PC-9 (cell line): ENCODE results near the gene GON4L. TPM values are rescaled to one million over a fixed set of nuclear protein-coding genes. Genes with fewer than 3 reads are reported as not detected.

Experiments used
- BruUV-seq: library from RNA; stranded (reverse); fragments of 400-500 nt; replicated peaks from 2 replicates; lab custom pipeline; 2021; lab: Mats Ljungman, UMichigan
- CTCF ChIA-PET: fragments of 300-600 bp; sonication (Branson Sonifier 250); formaldehyde crosslinking; loops from one replicate; lab custom pipeline; 2022; ENCODE audit warnings: antibody characterized with exemption; lab: Charles Lee
- POLR2A ChIA-PET: fragments of 300-600 bp; sonication (Branson Sonifier 250); formaldehyde crosslinking; loops from one replicate; lab custom pipeline; 2022; ENCODE audit warnings: antibody characterized with exemption; ENCODE audit not compliant: unreplicated experiment; lab: Charles Lee
- DNase-seq, 2 experiments: peaks; one replicate each; pipeline versions ENCODE4 v3.0.0 to v3.0.0-alpha.2; 2015 to 2022; ENCODE audit warnings: mixed read lengths in 1 of 2
- H2AFZ ChIP-seq: fragments of 200-600 bp; sonication (generic); 2 replicates; pipeline ENCODE4 v1.8.1; 2017; ENCODE audit warnings: antibody characterized with exemption
- H3F3A ChIP-seq: fragments of 200-600 bp; sonication (generic); 2 replicates; pipeline ENCODE4 v1.8.1; 2017; ENCODE audit warnings: antibody characterized with exemption, mild to moderate bottlenecking, low read depth; ENCODE audit not compliant: insufficient read depth
- H3K27ac ChIP-seq: fragments of 200-600 bp; sonication (generic); 2 replicates; pipeline ENCODE4 v1.6.1; 2016; ENCODE audit warnings: mixed run types
- H3K27me3 ChIP-seq: fragments of 200-600 bp; sonication (generic); 2 replicates; pipeline ENCODE4 v1.6.1; 2016; ENCODE audit warnings: low read depth, mixed run types; ENCODE audit not compliant: insufficient read depth
- H3K36me3 ChIP-seq: fragments of 200-600 bp; sonication (generic); 2 replicates; pipeline ENCODE4 v1.6.1; 2016; ENCODE audit warnings: low read depth, mixed run types
- H3K4me1 ChIP-seq: fragments of 200-600 bp; sonication (generic); replicated peaks from 2 replicates; pipeline ENCODE4 v1.6.1; 2016; ENCODE audit warnings: mixed run types; ENCODE audit not compliant: insufficient read depth
- H3K4me2 ChIP-seq: fragments of 200-600 bp; sonication (generic); 2 replicates; pipeline ENCODE4 v1.6.1; 2017; ENCODE audit warnings: mixed run types
- H3K4me3 ChIP-seq: fragments of 200-600 bp; sonication (generic); 2 replicates; pipeline ENCODE4 v1.6.1; 2016; ENCODE audit warnings: mixed run types
- H3K79me2 ChIP-seq: fragments of 200-600 bp; sonication (generic); 2 replicates; pipeline ENCODE4 v1.6.1; 2017; ENCODE audit warnings: low read depth, mixed run types
- H3K9me2 ChIP-seq: fragments of 200-600 bp; sonication (generic); 2 replicates; pipeline ENCODE4 v1.8.1; 2017; ENCODE audit warnings: mild to moderate bottlenecking; ENCODE audit not compliant: insufficient read depth
- H3K9me3 ChIP-seq: fragments of 200-600 bp; sonication (generic); 2 replicates; pipeline ENCODE4 v1.8.1; 2016; ENCODE audit warnings: low read depth; ENCODE audit not compliant: insufficient read depth
- H4K20me1 ChIP-seq: fragments of 200-600 bp; sonication (generic); 2 replicates; pipeline ENCODE4 v1.8.1; 2017; ENCODE audit not compliant: insufficient read depth
- EZH2 ChIP-seq: fragments of 200-600 bp; sonication (generic); IDR thresholded peaks from 2 replicates; pipeline ENCODE4 v1.8.0; 2017; ENCODE audit warnings: antibody characterized with exemption, low read depth
- intact Hi-C: fragments of 100-400 bp; cut with micrococcal nuclease; formaldehyde crosslinking; loops from one replicate; pipeline ENCODE4 v1.10.0; 2022; ENCODE audit not compliant: unreplicated experiment
- total RNA-seq: library from RNA; stranded (reverse); gene quantifications from 2 replicates; pipeline ENCODE4 v1.2.3, GENCODE V29; 2021
- TF ChIP-seq, protein P1 (sequence below): fragments of 200-600 bp; sonication (generic); conservative IDR thresholded peaks from 2 replicates; pipeline ENCODE4 v1.6.1; 2017; ENCODE audit warnings: mixed run types, antibody characterized with exemption, mild to moderate bottlenecking, moderate library complexity

The GON4L gene
- total RNA-seq, 1 experiment from 2014 or later: 45.8 TPM

DNA sequence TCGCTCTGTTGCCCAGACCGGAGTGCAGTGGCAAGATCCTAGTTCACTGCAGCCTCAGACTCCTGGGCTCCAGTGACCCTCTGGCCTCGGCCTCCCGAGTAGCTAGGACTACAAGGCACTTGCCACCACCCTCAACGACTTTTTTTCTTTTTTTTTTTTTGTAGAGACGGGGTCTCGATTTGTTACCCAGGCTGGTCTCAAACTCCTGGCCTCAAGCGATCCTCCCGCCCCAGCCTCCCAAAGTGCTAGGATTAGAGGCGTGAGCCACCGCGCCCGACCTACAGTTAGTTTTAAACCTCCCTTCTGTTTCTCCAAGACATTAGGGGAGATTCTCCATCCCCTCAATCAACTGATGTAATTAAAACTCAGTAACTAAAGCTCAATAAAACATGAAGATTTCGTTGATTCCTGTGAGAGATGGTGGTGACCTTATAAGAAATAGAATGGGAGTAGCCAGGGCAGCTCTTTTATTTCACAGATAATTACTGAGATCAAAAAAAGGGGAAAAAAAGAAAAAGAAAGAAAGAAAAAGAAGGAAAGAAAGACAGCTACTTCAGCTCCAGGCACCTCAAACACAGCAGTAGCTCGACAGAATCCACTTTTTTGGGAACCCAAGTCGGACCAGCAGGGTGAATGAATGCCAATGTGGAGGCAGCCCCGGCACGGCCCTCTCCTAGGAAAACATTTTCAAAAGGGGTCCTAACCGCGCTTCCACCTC is 598 bp downstream of the GON4L start:
- no peak for DNase-seq
- intact Hi-C loops: loop anchor here (5.0 kb wide), 1 partner anchor 56 kb away; the partner anchor contains the start of gene RIT1
- Histone ChIP-seq H3F3A (peaks cover 43% of the 10 kb centered on the region), H3K4me3 (peak overlapping the region; percentile 75), H3K27me3 (peaks cover 8% of the 10 kb centered on the region; the same call in 1 of the 2 replicates), H3K79me2 (peaks cover 50% of the 10 kb centered on the region), H3K9me3 (no peaks in the 10 kb centered on the region), H3K4me2 (peak overlapping the region; percentile 90), H3K27ac (no peak overlapping the region), H3K36me3 (peaks cover 23% of the 10 kb centered on the region; the same call in 1 of the 2 replicates), H4K20me1 (no peaks in the 10 kb centered on the region; the same call in 1 of the 2 replicates), H3K9me2 (no peaks in the 10 kb centered on the region), H2AFZ (peak overlapping the region; percentile 92), H3K4me1 (peaks cover 18% of the 10 kb centered on the region)
- ChIA-PET CTCF (interaction anchor here (1.2 kb wide), 1 partner anchor 100 kb away, joined by 3 read pairs; no protein-coding TSS in a partner anchor), POLR2A (interaction anchor here (0.6 to 0.9 kb wide), 3 partner anchors 75 to 559 kb away, joined by 3 to 10 read pairs (median 4); no protein-coding TSS in a partner anchor)
- TSS peak; percentile 67 for BruUV-seq
- TF ChIP-seq, protein P1, sequence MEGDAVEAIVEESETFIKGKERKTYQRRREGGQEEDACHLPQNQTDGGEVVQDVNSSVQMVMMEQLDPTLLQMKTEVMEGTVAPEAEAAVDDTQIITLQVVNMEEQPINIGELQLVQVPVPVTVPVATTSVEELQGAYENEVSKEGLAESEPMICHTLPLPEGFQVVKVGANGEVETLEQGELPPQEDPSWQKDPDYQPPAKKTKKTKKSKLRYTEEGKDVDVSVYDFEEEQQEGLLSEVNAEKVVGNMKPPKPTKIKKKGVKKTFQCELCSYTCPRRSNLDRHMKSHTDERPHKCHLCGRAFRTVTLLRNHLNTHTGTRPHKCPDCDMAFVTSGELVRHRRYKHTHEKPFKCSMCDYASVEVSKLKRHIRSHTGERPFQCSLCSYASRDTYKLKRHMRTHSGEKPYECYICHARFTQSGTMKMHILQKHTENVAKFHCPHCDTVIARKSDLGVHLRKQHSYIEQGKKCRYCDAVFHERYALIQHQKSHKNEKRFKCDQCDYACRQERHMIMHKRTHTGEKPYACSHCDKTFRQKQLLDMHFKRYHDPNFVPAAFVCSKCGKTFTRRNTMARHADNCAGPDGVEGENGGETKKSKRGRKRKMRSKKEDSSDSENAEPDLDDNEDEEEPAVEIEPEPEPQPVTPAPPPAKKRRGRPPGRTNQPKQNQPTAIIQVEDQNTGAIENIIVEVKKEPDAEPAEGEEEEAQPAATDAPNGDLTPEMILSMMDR: no peak
- no peak for TF ChIP-seq EZH2

DNA sequence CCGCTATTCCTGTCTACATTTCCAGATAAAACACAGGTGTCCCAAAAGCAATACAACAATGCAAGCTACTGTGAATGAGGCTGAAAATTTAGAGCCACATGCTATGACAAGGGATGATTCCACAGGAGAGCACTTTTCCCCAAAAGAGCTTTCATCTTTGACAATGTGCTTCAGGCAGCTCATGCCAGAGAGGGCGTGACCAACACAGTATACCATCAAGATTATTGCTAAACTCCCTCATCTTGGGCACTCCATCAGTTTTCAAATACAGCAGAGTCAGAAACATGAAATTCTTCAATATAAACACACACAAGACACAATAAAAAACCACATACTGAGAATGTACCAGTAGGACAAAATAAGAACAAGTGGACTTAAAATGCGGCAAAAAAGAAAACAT is 6.7 kb downstream of the GON4L start:
- H3K4me2 ChIP-seq: no peak overlapping the region
- ChIA-PET POLR2A (no interaction called here), CTCF (no interaction called here)
- TF ChIP-seq EZH2: no peak
- TF ChIP-seq, protein P1: no peak
- H3K4me3 ChIP-seq: no peak overlapping the region
- no TSS peak for BruUV-seq
- H3K27ac ChIP-seq: no peak overlapping the region
- no peak for DNase-seq
- H3K79me2 ChIP-seq: peaks cover 70% of the 10 kb centered on the region
- intact Hi-C loops: no loop called here
- H3K27me3 ChIP-seq: no peaks in the 10 kb centered on the region
- H2AFZ ChIP-seq: no peak overlapping the region
- H3K9me3 ChIP-seq: no peaks in the 10 kb centered on the region
- H4K20me1 ChIP-seq: peaks cover 8% of the 10 kb centered on the region
- H3K36me3 ChIP-seq: peaks cover 41% of the 10 kb centered on the region; the same call in 1 of the 2 replicates
- no peaks in the 10 kb centered on the region for H3K4me1 ChIP-seq
- no peaks in the 10 kb centered on the region for H3K9me2 ChIP-seq
- H3F3A ChIP-seq: peaks cover 18% of the 10 kb centered on the region; the same call in 1 of the 2 replicates

DNA sequence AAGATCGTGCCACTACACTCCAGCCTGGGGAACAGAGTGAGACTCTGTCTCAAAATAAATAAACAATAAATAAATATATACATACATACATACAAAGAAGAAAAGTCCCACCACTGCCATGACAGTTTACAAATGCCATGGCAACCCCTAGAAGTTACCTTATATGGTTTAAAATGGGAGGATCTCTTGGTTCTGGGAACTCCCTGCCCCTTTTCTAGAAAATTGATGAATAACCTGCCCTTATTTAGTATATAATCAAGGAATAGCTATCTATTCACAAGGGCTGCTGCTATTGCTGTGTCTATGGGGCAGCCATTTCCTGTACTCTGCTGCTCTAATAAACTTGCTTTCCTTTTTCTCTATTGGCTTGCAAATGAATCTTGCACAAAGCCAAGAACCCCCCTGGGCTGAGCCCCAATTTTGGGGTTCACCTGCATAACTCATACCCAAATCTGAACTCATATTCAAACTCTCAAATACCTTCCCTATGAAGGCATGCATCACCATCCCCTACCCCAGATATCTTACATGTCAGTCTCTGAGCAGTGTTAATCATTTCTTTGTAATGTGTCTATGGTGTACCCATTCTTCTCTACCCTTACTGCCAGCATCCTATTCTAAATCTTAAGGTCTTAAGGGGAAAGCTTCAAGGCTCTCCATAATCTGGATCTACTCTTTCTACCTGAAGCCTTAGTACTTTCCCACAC is 9.0 kb downstream of the GON4L start:
- no TSS peak for BruUV-seq
- intact Hi-C loops: no loop called here
- peaks cover 8% of the 10 kb centered on the region; the same call in 1 of the 2 replicates for H4K20me1 ChIP-seq
- H3K27me3 ChIP-seq: no peaks in the 10 kb centered on the region
- H3K79me2 ChIP-seq: peaks cover 75% of the 10 kb centered on the region
- DNase-seq: no peak
- no peak overlapping the region for H3K4me3 ChIP-seq
- H3F3A ChIP-seq: peaks cover 3% of the 10 kb centered on the region; the same call in 1 of the 2 replicates
- no peaks in the 10 kb centered on the region for H3K9me3 ChIP-seq
- TF ChIP-seq, protein P1: no peak
- TF ChIP-seq EZH2: no peak
- peaks cover 28% of the 10 kb centered on the region; the same call in 1 of the 2 replicates for H3K36me3 ChIP-seq
- H2AFZ ChIP-seq: no peak overlapping the region
- no peaks in the 10 kb centered on the region for H3K4me1 ChIP-seq
- H3K27ac ChIP-seq: no peak overlapping the region
- CTCF ChIA-PET: no interaction called here
- H3K9me2 ChIP-seq: no peaks in the 10 kb centered on the region
- H3K4me2 ChIP-seq: no peak overlapping the region
- POLR2A ChIA-PET: interaction anchor here (0.6 to 0.7 kb wide), 3 partner anchors 8 to 178 kb away, joined by 3 to 6 read pairs (median 3); no protein-coding TSS in a partner anchor
